ENCODE results near the gene S100A12. TPM values are rescaled to one million over a fixed set of nuclear protein-coding genes. Genes with fewer than 3 reads are reported as not detected.
A peak's percentile ranks its signal among the peaks of the same experiment; 100 is the strongest.

The S100A12 gene
- total RNA-seq, 4 donors from 2014 or later, result 2.6 to 3.2 TPM; not detected in 2

DNA sequence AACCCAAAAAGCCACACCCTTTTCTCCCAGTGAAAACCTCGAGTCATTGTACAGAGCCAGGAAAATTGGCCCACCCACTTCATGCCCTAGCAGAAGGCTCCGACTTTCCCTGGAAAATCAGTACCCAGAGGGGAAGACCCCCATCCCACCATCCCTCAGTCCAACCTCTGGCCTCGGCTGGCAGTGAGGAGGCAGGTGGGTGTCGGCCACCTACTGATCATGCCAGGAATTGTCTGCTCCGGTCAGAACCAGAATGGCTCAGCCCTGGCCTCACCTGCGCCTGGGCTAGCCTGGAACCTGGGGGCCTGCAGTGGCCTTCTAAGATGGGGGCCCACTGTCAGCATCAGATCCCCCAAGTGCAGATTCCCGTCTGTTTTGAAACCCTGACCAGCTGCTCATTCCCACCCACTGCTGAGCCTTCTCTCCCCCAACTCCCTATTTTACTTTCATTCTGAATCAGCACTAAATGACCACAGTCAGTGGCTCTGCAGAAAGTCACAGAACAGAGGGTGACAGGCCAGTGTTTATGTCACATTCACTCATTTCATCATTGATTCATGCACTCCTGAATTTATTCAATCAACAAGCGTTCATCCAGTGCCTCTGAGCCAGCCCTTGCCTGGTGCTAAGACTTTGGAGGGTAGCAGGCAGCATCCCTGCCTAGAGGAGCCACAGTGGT is 20.8 kb downstream of the S100A12 start:
- Histone ChIP-seq H3K9me3 (no peaks in the 10 kb centered on the region), H3K4me1 (no peaks in the 10 kb centered on the region), H3K27ac (no peak overlapping the region), H3K36me3 (no peaks in the 10 kb centered on the region), H3K27me3 (peaks cover 0 to 9% of the 10 kb centered on the region in 2 donors), H3K4me3 (no peak overlapping the region)
- intact Hi-C loops (cut with DNase I; ENCODE audit: low total_unique reads), result no loop called here
- DNase-seq, result no peak
- TF ChIP-seq, protein P1, sequence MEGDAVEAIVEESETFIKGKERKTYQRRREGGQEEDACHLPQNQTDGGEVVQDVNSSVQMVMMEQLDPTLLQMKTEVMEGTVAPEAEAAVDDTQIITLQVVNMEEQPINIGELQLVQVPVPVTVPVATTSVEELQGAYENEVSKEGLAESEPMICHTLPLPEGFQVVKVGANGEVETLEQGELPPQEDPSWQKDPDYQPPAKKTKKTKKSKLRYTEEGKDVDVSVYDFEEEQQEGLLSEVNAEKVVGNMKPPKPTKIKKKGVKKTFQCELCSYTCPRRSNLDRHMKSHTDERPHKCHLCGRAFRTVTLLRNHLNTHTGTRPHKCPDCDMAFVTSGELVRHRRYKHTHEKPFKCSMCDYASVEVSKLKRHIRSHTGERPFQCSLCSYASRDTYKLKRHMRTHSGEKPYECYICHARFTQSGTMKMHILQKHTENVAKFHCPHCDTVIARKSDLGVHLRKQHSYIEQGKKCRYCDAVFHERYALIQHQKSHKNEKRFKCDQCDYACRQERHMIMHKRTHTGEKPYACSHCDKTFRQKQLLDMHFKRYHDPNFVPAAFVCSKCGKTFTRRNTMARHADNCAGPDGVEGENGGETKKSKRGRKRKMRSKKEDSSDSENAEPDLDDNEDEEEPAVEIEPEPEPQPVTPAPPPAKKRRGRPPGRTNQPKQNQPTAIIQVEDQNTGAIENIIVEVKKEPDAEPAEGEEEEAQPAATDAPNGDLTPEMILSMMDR (IDR thresholded peaks at IDR 0.05), result no peak
- no peak for TF ChIP-seq POLR2A (IDR thresholded peaks at IDR 0.05)

DNA sequence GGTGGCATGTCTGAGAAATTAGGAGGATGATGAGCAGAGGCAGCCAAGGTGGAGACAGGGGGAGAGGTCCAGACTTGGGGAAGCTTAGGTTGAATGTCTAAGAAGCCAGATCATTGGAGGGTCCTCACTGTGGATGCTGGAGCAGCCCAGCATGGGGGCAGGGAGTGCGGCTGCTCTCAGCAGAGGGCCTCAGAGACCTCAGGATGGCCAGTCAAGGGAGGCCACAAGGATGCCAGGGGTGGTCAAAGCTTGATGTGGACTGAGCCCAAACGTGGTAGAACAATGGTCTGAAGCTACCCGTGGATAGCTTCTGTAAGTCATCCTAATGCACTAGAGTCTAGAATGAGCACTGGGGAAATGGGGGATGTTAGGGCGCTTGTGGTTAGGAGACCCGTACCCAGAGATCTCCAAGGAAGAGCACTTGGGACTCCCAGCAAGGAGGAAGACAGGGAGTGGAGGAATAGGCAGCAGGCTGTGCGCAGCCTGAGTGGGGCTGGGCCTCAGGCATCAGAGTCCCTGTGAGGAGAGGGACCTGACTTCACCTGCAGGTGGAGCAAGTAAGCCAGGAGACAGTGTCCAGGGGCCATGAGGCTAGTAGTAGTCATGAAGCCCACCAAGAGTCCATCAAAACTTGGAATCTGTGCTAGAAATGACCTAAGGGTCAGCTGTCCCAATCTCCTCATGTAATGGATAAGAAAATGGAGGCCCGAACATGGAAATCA is 22.0 kb downstream of the S100A12 start:
- intact Hi-C loops (cut with DNase I; ENCODE audit: low total_unique reads), result no loop called here
- no peak overlapping the region for H3K4me3 ChIP-seq
- no peak for DNase-seq
- no peaks in the 10 kb centered on the region for H3K36me3 ChIP-seq
- TF ChIP-seq, protein P1 (IDR thresholded peaks at IDR 0.05), result no peak
- TF ChIP-seq POLR2A (IDR thresholded peaks at IDR 0.05), result no peak
- H3K4me1 ChIP-seq, result no peaks in the 10 kb centered on the region
- no peaks in the 10 kb centered on the region for H3K9me3 ChIP-seq
- H3K27ac ChIP-seq, result no peak overlapping the region
- peaks cover 0 to 9% of the 10 kb centered on the region in 2 donors for H3K27me3 ChIP-seq

GRCh38 chr1:153352523-153352922 is 22.9 kb downstream of the S100A12 start:
- intact Hi-C loops (cut with DNase I; ENCODE audit: low total_unique reads), result no loop called here
- no peak for TF ChIP-seq POLR2A (IDR thresholded peaks at IDR 0.05)
- TF ChIP-seq, protein P1 (IDR thresholded peaks at IDR 0.05), result peak; percentile 79 to 88 (median 83)
- H3K9me3 ChIP-seq, result no peaks in the 10 kb centered on the region
- H3K36me3 ChIP-seq, result no peaks in the 10 kb centered on the region
- no peak overlapping the region for H3K27ac ChIP-seq
- peak; percentile 65 to 68 for DNase-seq
- H3K27me3 ChIP-seq, result peaks cover 0 to 9% of the 10 kb centered on the region in 2 donors
- H3K4me3 ChIP-seq, result no peak overlapping the region
- H3K4me1 ChIP-seq, result no peaks in the 10 kb centered on the region

DNA sequence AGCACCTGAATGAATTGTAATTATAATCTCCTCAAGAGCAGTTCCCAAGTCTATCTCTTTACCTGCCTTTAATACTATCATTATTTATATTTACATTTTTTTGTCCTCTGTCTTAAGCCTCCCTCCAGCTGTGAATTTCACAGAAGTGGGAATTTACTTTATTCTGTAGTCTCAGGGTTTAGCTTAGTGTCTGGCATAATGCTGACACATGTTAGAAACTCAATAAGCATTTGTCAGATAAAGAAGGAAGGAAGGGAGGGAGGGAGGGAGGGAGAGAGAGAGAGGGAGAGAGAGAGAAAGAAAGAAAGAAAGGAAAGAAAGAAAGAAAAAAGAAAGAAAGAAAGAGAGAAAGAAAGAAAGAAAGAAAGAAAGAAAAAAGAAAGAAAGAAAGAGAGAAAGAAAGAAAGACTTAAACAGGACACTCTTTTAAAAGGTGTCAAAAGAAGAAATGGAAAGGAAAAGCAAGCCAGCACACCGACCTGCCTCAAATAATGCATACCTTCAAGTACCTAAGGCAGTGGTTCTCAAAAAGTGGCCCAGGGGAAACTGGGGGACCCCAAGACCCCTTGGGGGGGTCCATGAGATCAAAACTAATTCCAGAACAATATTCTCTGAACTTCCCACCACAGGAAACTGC is 25.0 kb downstream of the S100A12 start:
- Histone ChIP-seq H3K9me3 (no peaks in the 10 kb centered on the region), H3K4me1 (no peaks in the 10 kb centered on the region), H3K27me3 (peaks cover 0 to 9% of the 10 kb centered on the region in 2 donors), H3K36me3 (no peaks in the 10 kb centered on the region), H3K27ac (no peak overlapping the region), H3K4me3 (no peak overlapping the region)
- DNase-seq, result no peak
- intact Hi-C loops (cut with DNase I; ENCODE audit: low total_unique reads), result no loop called here
- TF ChIP-seq, protein P1 (IDR thresholded peaks at IDR 0.05), result no peak
- no peak for TF ChIP-seq POLR2A (IDR thresholded peaks at IDR 0.05)
